BJ (cell line): ENCODE data around the gene ABCB11. TPM values are rescaled to one million over a fixed set of nuclear protein-coding genes. Genes with fewer than 3 reads are reported as not detected.

Source experiments
- CTCF ChIA-PET: fragments of 350-600 bp; formaldehyde crosslinking; extraction: SDS; loops from one replicate; lab custom pipeline; 2021; ENCODE audit warnings: antibody characterized with exemption, inconsistent platforms; lab: Yijun Ruan, JAX
- POLR2A ChIA-PET: fragments of 300-600 bp; sonication (Branson Sonifier 250); formaldehyde crosslinking; extraction: SDS; loops from one replicate; lab custom pipeline; 2021; ENCODE audit warnings: antibody characterized with exemption; lab: Charles Lee
- DNase-seq: peaks from one replicate; pipeline ENCODE4 v3.0.0-alpha.2; 2011; ENCODE audit warnings: low read depth
- H3K27me3 ChIP-seq: 2 replicates; pipeline ENCODE4 v1.6.0; 2011; ENCODE audit warnings: low read length; ENCODE audit not compliant: control insufficient read depth, insufficient read depth
- H3K36me3 ChIP-seq: 2 replicates; pipeline ENCODE4 v1.5.1; 2011; ENCODE audit warnings: low read length; ENCODE audit not compliant: control insufficient read depth, insufficient read depth
- H3K4me3 ChIP-seq: 2 replicates; pipeline ENCODE4 v1.5.1; 2011; ENCODE audit warnings: low read depth, mild to moderate bottlenecking, control low read depth, low read length
- polyA plus RNA-seq: library from polyadenylated mRNA; depleted of rRNA; stranded (reverse); fragments of >200 nt; gene quantifications from 2 replicates; pipeline ENCODE4 v1.2.3, GENCODE V29; 2011
- TF ChIP-seq, protein P1 (sequence below): IDR thresholded peaks from 2 replicates; pipeline ENCODE4 v1.5.1; 2011; ENCODE audit warnings: low read depth, mild to moderate bottlenecking, control low read depth, inconsistent platforms, low read length, moderate library complexity; ENCODE audit not compliant: insufficient read depth

ABCB11 gene
- polyA plus RNA-seq, 1 experiment = not detected

DNA sequence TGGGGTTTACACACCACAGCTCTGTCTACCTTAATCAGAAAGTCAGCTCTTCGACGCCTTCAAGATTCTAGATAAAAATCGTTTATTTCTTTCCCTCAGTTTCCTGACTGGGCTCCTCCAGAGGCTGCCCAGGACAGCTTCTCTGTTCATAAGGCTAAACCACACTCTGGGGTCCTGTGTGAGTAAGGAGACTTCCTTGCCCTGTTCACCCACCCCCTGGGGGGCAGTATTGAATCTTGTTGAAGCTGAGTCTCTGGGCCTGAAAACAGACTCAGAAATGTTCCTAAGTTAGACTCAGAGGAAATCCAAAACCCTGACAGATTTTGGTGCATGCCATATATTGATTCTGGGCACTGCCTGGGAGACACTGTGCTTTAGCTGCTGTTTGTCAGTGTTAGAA, 87.1 kb downstream of the ABCB11 start:
- ChIA-PET POLR2A (no interaction called here), CTCF (interaction anchor here (1.0 kb wide), 1 partner anchor 9 kb away, joined by 3 read pairs; no protein-coding TSS in a partner anchor)
- TF ChIP-seq, protein P1, sequence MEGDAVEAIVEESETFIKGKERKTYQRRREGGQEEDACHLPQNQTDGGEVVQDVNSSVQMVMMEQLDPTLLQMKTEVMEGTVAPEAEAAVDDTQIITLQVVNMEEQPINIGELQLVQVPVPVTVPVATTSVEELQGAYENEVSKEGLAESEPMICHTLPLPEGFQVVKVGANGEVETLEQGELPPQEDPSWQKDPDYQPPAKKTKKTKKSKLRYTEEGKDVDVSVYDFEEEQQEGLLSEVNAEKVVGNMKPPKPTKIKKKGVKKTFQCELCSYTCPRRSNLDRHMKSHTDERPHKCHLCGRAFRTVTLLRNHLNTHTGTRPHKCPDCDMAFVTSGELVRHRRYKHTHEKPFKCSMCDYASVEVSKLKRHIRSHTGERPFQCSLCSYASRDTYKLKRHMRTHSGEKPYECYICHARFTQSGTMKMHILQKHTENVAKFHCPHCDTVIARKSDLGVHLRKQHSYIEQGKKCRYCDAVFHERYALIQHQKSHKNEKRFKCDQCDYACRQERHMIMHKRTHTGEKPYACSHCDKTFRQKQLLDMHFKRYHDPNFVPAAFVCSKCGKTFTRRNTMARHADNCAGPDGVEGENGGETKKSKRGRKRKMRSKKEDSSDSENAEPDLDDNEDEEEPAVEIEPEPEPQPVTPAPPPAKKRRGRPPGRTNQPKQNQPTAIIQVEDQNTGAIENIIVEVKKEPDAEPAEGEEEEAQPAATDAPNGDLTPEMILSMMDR = no peak
- no peaks in the 10 kb centered on the region for H3K27me3 ChIP-seq
- H3K4me3 ChIP-seq = no peak overlapping the region
- no peaks in the 10 kb centered on the region for H3K36me3 ChIP-seq
- no peak for DNase-seq

- DNase-seq = no peak
- ChIA-PET CTCF (no interaction called here), POLR2A (no interaction called here)
- Histone ChIP-seq H3K4me3 (no peak overlapping the region), H3K36me3 (no peaks in the 10 kb centered on the region), H3K27me3 (no peaks in the 10 kb centered on the region)
- TF ChIP-seq, protein P1 = no peak
Measured at GRCh38 chr2:168941297-168941696, 89.8 kb downstream of the ABCB11 start.

- H3K27me3 ChIP-seq = no peaks in the 10 kb centered on the region
- DNase-seq = no peak
- H3K4me3 ChIP-seq = no peak overlapping the region
- TF ChIP-seq, protein P1 = no peak
- no peaks in the 10 kb centered on the region for H3K36me3 ChIP-seq
- CTCF ChIA-PET = interaction anchor here (1.4 kb wide), 1 partner anchor 9 kb away, joined by 3 read pairs; no protein-coding TSS in a partner anchor
- POLR2A ChIA-PET = no interaction called here
Measured at GRCh38 chr2:168939918-168940317, 91.2 kb downstream of the ABCB11 start.

DNA sequence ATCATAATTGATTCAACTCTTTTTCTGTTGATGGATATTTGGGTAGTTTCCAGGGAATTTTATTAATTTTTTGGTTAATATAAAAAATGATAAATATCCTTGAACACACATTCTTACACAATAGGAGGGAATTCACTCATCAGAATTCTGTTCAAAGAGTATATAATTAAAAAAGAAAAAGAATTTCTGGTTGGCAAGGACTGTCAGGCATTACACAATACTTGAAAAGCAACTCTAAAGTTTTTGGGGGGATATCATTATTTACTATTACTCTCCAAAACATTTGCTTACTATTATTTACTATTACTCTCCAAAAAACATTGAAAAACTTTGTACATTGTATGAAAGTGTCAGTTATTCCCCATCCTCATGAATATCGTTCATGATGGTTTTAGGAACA, 92.1 kb downstream of the ABCB11 start:
- ChIA-PET CTCF (no interaction called here), POLR2A (no interaction called here)
- Histone ChIP-seq H3K36me3 (no peaks in the 10 kb centered on the region), H3K27me3 (no peaks in the 10 kb centered on the region), H3K4me3 (no peak overlapping the region)
- TF ChIP-seq, protein P1 = no peak
- no peak for DNase-seq

DNA sequence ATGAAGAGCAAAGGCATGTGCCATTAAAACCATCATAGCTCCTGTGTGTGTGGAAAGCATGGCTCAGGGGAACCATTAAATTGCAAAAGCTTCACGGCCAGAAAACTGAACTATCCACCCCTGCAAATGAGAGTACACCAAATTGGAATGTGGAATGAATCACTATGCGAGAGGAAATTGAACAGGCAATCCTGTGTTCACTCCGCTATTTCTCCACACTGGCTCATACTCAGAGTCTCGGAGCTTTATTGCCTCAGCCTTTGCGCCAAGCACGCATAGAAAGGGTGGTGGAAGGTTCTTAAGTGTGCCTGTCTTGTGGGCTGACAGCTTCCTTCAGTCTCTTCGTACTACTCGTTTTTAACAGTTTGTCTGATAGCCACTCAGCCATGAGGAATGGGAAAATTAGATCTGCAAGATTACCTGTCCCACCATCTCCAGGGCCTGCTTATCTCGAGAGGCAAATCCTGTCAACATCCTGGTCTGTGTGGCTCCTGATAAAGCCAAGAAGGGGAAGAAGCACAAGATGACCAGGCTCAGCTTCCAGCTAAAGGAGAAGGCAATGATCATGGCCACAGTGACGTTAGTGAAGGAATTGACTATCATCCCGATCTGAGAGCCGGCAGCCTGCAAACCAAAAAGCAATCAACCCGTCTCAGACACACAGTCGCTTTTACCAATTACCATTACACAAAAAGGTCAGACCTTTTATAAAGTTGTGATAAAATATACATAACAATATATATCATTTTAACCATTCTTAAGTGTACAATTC, 95.1 kb downstream of the ABCB11 start:
- TF ChIP-seq, protein P1 = no peak
- ChIA-PET CTCF (interaction anchor here (0.6 kb wide), 2 partner anchors 8 to 13 kb away, joined by 3 read pairs; no protein-coding TSS in a partner anchor), POLR2A (interaction anchor here (0.6 kb wide), 1 partner anchor 1226 kb away, joined by 4 read pairs; no protein-coding TSS in a partner anchor)
- Histone ChIP-seq H3K27me3 (no peaks in the 10 kb centered on the region), H3K4me3 (no peak overlapping the region), H3K36me3 (no peaks in the 10 kb centered on the region)
- DNase-seq = no peak
